ENCODE results near the gene KIF3C. TPM values are rescaled to one million over a fixed set of nuclear protein-coding genes. Genes with fewer than 3 reads are reported as not detected.

The KIF3C gene
- polyA plus RNA-seq, 2 of the 4 experiments (the other 2 are of a cell fraction), result 17.1 to 77.4 TPM

GRCh38 chr2:25977768-25978167 is 4.5 kb downstream of the KIF3C start (continued):
- TF ChIP-seq FOSL2 (IDR thresholded peaks at IDR 0.05) (peak; percentile 70), FOSL2 (CRISPR knock-in tag; IDR thresholded peaks at IDR 0.05) (peak; percentile 87), POLR2AphosphoS2 (conservative IDR thresholded peaks at IDR 0.05; ENCODE audit: low read length) (no peak), MAZ (IDR thresholded peaks at IDR 0.05; ENCODE audit: borderline replicate concordance, low read depth, low read length) (no peak), PBX3 (IDR thresholded peaks at IDR 0.05) (peak; percentile 69; the same call in 1 of the 2 replicates), RAD21 (conservative IDR thresholded peaks at IDR 0.05 in 1 of 2, IDR thresholded peaks at IDR 0.05 in 1 of 2) (no peak; a peak in 1 of 5 replicates), CEBPB (IDR thresholded peaks at IDR 0.05) (peak in 1 of 2 experiments; percentile 53; a peak in 2 of 4 replicates), MAX (IDR thresholded peaks at IDR 0.05) (peak; percentile 69), POLR2A (IDR thresholded peaks at IDR 0.05; ENCODE audit: low read length) (no peak), EHF (CRISPR knock-in tag; IDR thresholded peaks at IDR 0.05) (no peak), JUNB (IDR thresholded peaks at IDR 0.05) (peak; percentile 68), TP53 (CRISPR knock-in tag; IDR thresholded peaks at IDR 0.05) (no peak), GATA3 (IDR thresholded peaks at IDR 0.05; ENCODE audit: borderline replicate concordance) (peak; percentile 89), BHLHE40 (IDR thresholded peaks at IDR 0.05; ENCODE audit: low read depth, low read length) (no peak), RARB (CRISPR knock-in tag; IDR thresholded peaks at IDR 0.05) (no peak), JUN (IDR thresholded peaks at IDR 0.05) (peak in 1 of 2 experiments; percentile 58; a peak in 2 of 5 replicates), MAFK (IDR thresholded peaks at IDR 0.05; ENCODE audit: partially characterized antibody) (peak; percentile 53), ZC3H11A (IDR thresholded peaks at IDR 0.05) (no peak), KDM1A (IDR thresholded peaks at IDR 0.05; ENCODE audit: low read depth) (no peak), E2F6 (IDR thresholded peaks at IDR 0.05; ENCODE audit: borderline replicate concordance, low read depth) (no peak)

- DNase-seq (ENCODE audit: low read depth in 1 of 2, low spot score in 1 of 2), result peak; percentile 75 to 78
- ChIA-PET POLR2A (interaction anchor here (0.6 to 1.9 kb wide), 5 partner anchors 21 to 267 kb away, joined by 3 to 6 read pairs (median 4); partner anchors contain the start of genes HADHA, HADHB and RAB10), CTCF (interaction anchor here (0.5 to 14.5 kb wide), 9 partner anchors 11 to 207 kb away, joined by 3 to 96 read pairs (median 4); no protein-coding TSS in a partner anchor)
- Histone ChIP-seq H3K9me3 (no peaks in the 10 kb centered on the region), H3K4me1 (peaks cover 76% of the 10 kb centered on the region), H3K4me2 (peak overlapping the region; percentile 71), H3K27ac (peak overlapping the region; percentile 87 to 90), H3K4me3 (peak overlapping the region; percentile 7; the same call in 1 of the 3 replicates)
- ATAC-seq, result peak; percentile 74 to 79
- FAIRE-seq, result no peak
- 18% methylated on average over 6 of the region's 6 CpGs for WGBS (ENCODE audit: missing lambda C conversion rate)
- TF ChIP-seq FOSB (CRISPR knock-in tag; IDR thresholded peaks at IDR 0.05) (no peak), RAD21 (conservative IDR thresholded peaks at IDR 0.05 in 1 of 2, IDR thresholded peaks at IDR 0.05 in 1 of 2) (peak in 1 of 2 experiments; percentile 10; a peak in 1 of 5 replicates), FOXS1 (CRISPR knock-in tag; IDR thresholded peaks at IDR 0.05) (no peak), MAFK (IDR thresholded peaks at IDR 0.05; ENCODE audit: partially characterized antibody) (no peak), EP300 (IDR thresholded peaks at IDR 0.05) (peak in 1 of 2 experiments; percentile 23; a peak in 1 of 5 replicates), ELK1 (IDR thresholded peaks at IDR 0.05; ENCODE audit: low read depth, low read length) (no peak), MAX (IDR thresholded peaks at IDR 0.05) (peak; percentile 64), CHD2 (IDR thresholded peaks at IDR 0.05; ENCODE audit: low read length, partially characterized antibody) (no peak), RNF2 (IDR thresholded peaks at IDR 0.05; ENCODE audit: borderline replicate concordance, low read depth) (no peak), GATA3 (IDR thresholded peaks at IDR 0.05; ENCODE audit: borderline replicate concordance) (peak; percentile 66; the same call in 1 of the 2 replicates), FOSL2 (IDR thresholded peaks at IDR 0.05) (peak; percentile 69), FOSL2 (CRISPR knock-in tag; IDR thresholded peaks at IDR 0.05) (peak; percentile 79), E2F6 (IDR thresholded peaks at IDR 0.05; ENCODE audit: borderline replicate concordance, low read depth) (peak; percentile 52; the same call in 1 of the 2 replicates), HEYL (CRISPR knock-in tag; IDR thresholded peaks at IDR 0.05) (no peak), JUNB (IDR thresholded peaks at IDR 0.05) (0 out of 2 replicates have a peak, but pooled peaks have one; percentile 44)
Observed at GRCh38 chr2:25976983-25977741, 5.1 kb downstream of the KIF3C start.

Data from A549 (cell line).